SK-N-SH (cell line): Measurements from ENCODE around the gene FAM120C. TPM values are rescaled to one million over a fixed set of nuclear protein-coding genes. Genes with fewer than 3 reads are reported as not detected.

Experiments used
- CTCF ChIA-PET: fragments of 300-600, 350-600 bp; formaldehyde crosslinking; extraction: SDS; loops from one replicate; lab custom pipeline; 2021; lab: Yijun Ruan, JAX
- POLR2A ChIA-PET: fragments of 350-600 bp; sonication (Branson Sonifier 250); formaldehyde crosslinking; extraction: SDS; loops from one replicate; lab custom pipeline; 2020; ENCODE audit warnings: antibody characterized with exemption, inconsistent platforms; lab: Yijun Ruan, JAX
- DNase-seq: peaks from one replicate; pipeline ENCODE4 v3.0.0; 2012
- H2AFZ ChIP-seq: fragments of 200-600 bp; sonication (generic); 2 replicates; pipeline ENCODE4 v1.8.1; 2016; ENCODE audit warnings: antibody characterized with exemption, mild to moderate bottlenecking, low read depth
- H3F3A ChIP-seq: fragments of 200-600 bp; sonication (generic); replicated peaks from 2 replicates; pipeline ENCODE3; 2016; ENCODE audit warnings: antibody characterized with exemption, mild to moderate bottlenecking; ENCODE audit not compliant: insufficient read depth
- H3K27ac ChIP-seq, 2 experiments: fragments of 200-500 bp in 1 of 2; fragments of 200-600 bp in 1 of 2; sonication (Bioruptor generic) in 1 of 2; sonication (generic), shearing (Covaris generic) in 1 of 2; 2 replicates each; pipeline versions ENCODE4 v1.5.1 to v1.6.1; 2014 to 2016; ENCODE audit warnings: low read depth in 2 of 2, inconsistent platforms in 1 of 2, low read length in 1 of 2, mild to moderate bottlenecking in 1 of 2, mixed read lengths in 1 of 2
- H3K27me3 ChIP-seq: fragments of 200-600 bp; sonication (generic), shearing (Covaris generic); 2 replicates; pipeline ENCODE4 v1.6.1; 2016; ENCODE audit warnings: mixed run types; ENCODE audit not compliant: insufficient read depth
- H3K36me3 ChIP-seq, 2 experiments: fragments of 200-500 bp in 1 of 2; fragments of 200-600 bp in 1 of 2; sonication (Bioruptor generic) in 1 of 2; sonication (generic) in 1 of 2; replicated peaks in 1 of 2; 2 replicates each; pipeline versions ENCODE3 to v1.5.1; 2014 to 2016; ENCODE audit warnings: low read length in 1 of 2, mild to moderate bottlenecking in 1 of 2; ENCODE audit not compliant: insufficient read depth in 2 of 2, control insufficient read depth in 1 of 2
- H3K4me1 ChIP-seq, 2 experiments: fragments of 200-500 bp in 1 of 2; fragments of 200-600 bp in 1 of 2; sonication (Bioruptor generic) in 1 of 2; sonication (generic), shearing (Covaris generic) in 1 of 2; 2 replicates each; pipeline versions ENCODE4 v1.5.1 to v1.6.1; 2014 to 2016; ENCODE audit warnings: low read depth in 1 of 2, low read length in 1 of 2, mixed run types in 1 of 2; ENCODE audit not compliant: insufficient read depth in 2 of 2, control insufficient read depth in 1 of 2
- H3K4me2 ChIP-seq: fragments of 200-600 bp; sonication (generic), shearing (Covaris generic); 2 replicates; pipeline ENCODE4 v1.6.1; 2017; ENCODE audit warnings: mixed run types
- H3K4me3 ChIP-seq, 2 experiments: fragments of 200-500 bp in 1 of 2; fragments of 200-600 bp in 1 of 2; sonication (Bioruptor generic) in 1 of 2; sonication (generic), shearing (Covaris generic) in 1 of 2; 2 replicates each; pipeline versions ENCODE4 v1.5.1 to v1.8.1; 2014 to 2016; ENCODE audit warnings: low read depth in 2 of 2, inconsistent platforms in 1 of 2, low read length in 1 of 2, mild to moderate bottlenecking in 1 of 2, mixed read lengths in 1 of 2, moderate library complexity in 1 of 2
- H3K79me2 ChIP-seq: fragments of 200-600 bp; sonication (generic); 2 replicates; pipeline ENCODE4 v1.8.1; 2017; ENCODE audit warnings: mild to moderate bottlenecking; ENCODE audit not compliant: insufficient read depth
- H3K9ac ChIP-seq: fragments of 200-600 bp; sonication (generic); 2 replicates; pipeline ENCODE4 v1.6.1; 2017; ENCODE audit warnings: mixed run types
- H3K9me2 ChIP-seq: fragments of 200-600 bp; sonication (generic); 2 replicates; pipeline ENCODE4 v1.6.1; 2017; ENCODE audit warnings: mixed run types
- H3K9me3 ChIP-seq: fragments of 200-600 bp; sonication (generic); 2 replicates; pipeline ENCODE4 v1.6.1; 2017; ENCODE audit warnings: mixed run types, mild to moderate bottlenecking, moderate library complexity
- H4K20me1 ChIP-seq: fragments of 200-600 bp; sonication (generic); 2 replicates; pipeline ENCODE4 v1.6.1; 2017; ENCODE audit warnings: mild to moderate bottlenecking, mixed run types; ENCODE audit not compliant: insufficient read depth
- CHD2 ChIP-seq: fragments of 150-350 bp; IDR thresholded peaks from 2 replicates; pipeline ENCODE4 v1.6.1; 2018; ENCODE audit warnings: low read length; ENCODE audit not compliant: partially characterized antibody
- ELF1 ChIP-seq: IDR thresholded peaks from 2 replicates; pipeline ENCODE4 v1.4.0; 2012
- FOSL2 ChIP-seq: IDR thresholded peaks from 2 replicates; pipeline ENCODE4 v1.4.0; 2012; ENCODE audit warnings: low read depth, mild to moderate bottlenecking, moderate library complexity, borderline replicate concordance
- FOXJ3 ChIP-seq: sonication (generic); formaldehyde crosslinking; IDR thresholded peaks from 2 replicates; pipeline ENCODE4 v1.5.1; 2020; ENCODE audit warnings: mild to moderate bottlenecking, missing genetic modification reagents
- FOXM1 ChIP-seq: IDR thresholded peaks from 2 replicates; pipeline ENCODE4 v1.4.0; 2012; ENCODE audit warnings: low read depth, mild to moderate bottlenecking
- GABPA ChIP-seq: IDR thresholded peaks from 2 replicates; pipeline ENCODE4 v1.4.0; 2012; ENCODE audit warnings: low read depth, mild to moderate bottlenecking
- JUND ChIP-seq: IDR thresholded peaks from 2 replicates; pipeline ENCODE4 v1.4.0; 2012
- MEF2A ChIP-seq: IDR thresholded peaks from 2 replicates; pipeline ENCODE4 v1.4.0; 2012; ENCODE audit warnings: low read depth, borderline replicate concordance
- MXI1 ChIP-seq: IDR thresholded peaks from 2 replicates; pipeline ENCODE4 v1.6.1; 2012; ENCODE audit warnings: mild to moderate bottlenecking, low read depth, low read length, improper control_type of control experiment
- NRF1 ChIP-seq: IDR thresholded peaks from 2 replicates; pipeline ENCODE4 v1.6.1; 2012; ENCODE audit warnings: low read depth, mild to moderate bottlenecking, low read length
- POLR2AphosphoS5 ChIP-seq: IDR thresholded peaks from 2 replicates; pipeline ENCODE4 v1.6.1; 2012; ENCODE audit warnings: low read depth, low read length
- RAD21 ChIP-seq: IDR thresholded peaks from 2 replicates; pipeline ENCODE4 v1.6.1; 2012; ENCODE audit warnings: mild to moderate bottlenecking, low read length
- RCOR1 ChIP-seq: fragments of 150-350 bp; IDR thresholded peaks from 2 replicates; pipeline ENCODE4 v1.6.1; 2017; ENCODE audit warnings: antibody characterized with exemption, low read length
- RFX5 ChIP-seq: IDR thresholded peaks from 2 replicates; pipeline ENCODE4 v1.6.1; 2012; ENCODE audit warnings: mild to moderate bottlenecking, improper control_type of control experiment, low read length
- RXRA ChIP-seq: IDR thresholded peaks from 2 replicates; pipeline ENCODE4 v1.4.0; 2012; ENCODE audit warnings: low read depth, mild to moderate bottlenecking, borderline replicate concordance
- TAF1 ChIP-seq: IDR thresholded peaks from 2 replicates; pipeline ENCODE4 v1.6.1; 2012; ENCODE audit warnings: low read depth, mild to moderate bottlenecking, low read length, moderate library complexity, borderline replicate concordance
- TEAD4 ChIP-seq: IDR thresholded peaks from 2 replicates; pipeline ENCODE4 v1.4.0; 2012; ENCODE audit warnings: mild to moderate bottlenecking, borderline replicate concordance; ENCODE audit not compliant: insufficient read depth
- USF1 ChIP-seq: IDR thresholded peaks from 2 replicates; pipeline ENCODE4 v1.4.0; 2012; ENCODE audit warnings: low read depth, borderline replicate concordance
- WGBS: methylation state at CpG from one replicate; pipeline ENCODE4 v1.1.6; 2017; ENCODE audit warnings: low lambda C conversion rate; 5-methylcytosine and 5-hydroxymethylcytosine counted together
- polyA plus RNA-seq, 3 experiments: library from polyadenylated mRNA; depleted of rRNA; stranded (reverse); fragments of >200 nt; gene quantifications; 2 replicates each; pipeline ENCODE4 v1.2.3, GENCODE V29; 2012
- TF ChIP-seq, protein P1 (sequence below): fragments of 150-350 bp; IDR thresholded peaks from 2 replicates; pipeline ENCODE4 v1.6.1; 2016; ENCODE audit warnings: mild to moderate bottlenecking, low read depth, low read length
- TF ChIP-seq, protein P2 (sequence below): fragments of 200-600 bp; sonication (generic); IDR thresholded peaks from 2 replicates; pipeline ENCODE4 v1.6.1; 2017; ENCODE audit warnings: antibody characterized with exemption, mild to moderate bottlenecking, moderate library complexity
- TF ChIP-seq, protein P3 (sequence below): fragments of 150-350 bp; IDR thresholded peaks from 2 replicates; pipeline ENCODE4 v1.6.1; 2017; ENCODE audit warnings: antibody characterized with exemption, low read length, low read depth, borderline replicate concordance
- TF ChIP-seq, protein P4 (sequence below): IDR thresholded peaks from 2 replicates; pipeline ENCODE4 v1.4.0; 2012; ENCODE audit warnings: low read depth, borderline replicate concordance

FAM120C gene
- polyA plus RNA-seq, 1 of the 3 experiments (the other 2 are of a cell fraction), result 6.0 TPM

GRCh38 chrX:54044877-54045338, 138.1 kb downstream of the FAM120C start (continued):
- TF ChIP-seq FOXM1, result no peak
- no peak for TF ChIP-seq MXI1
- TF ChIP-seq, protein P1, sequence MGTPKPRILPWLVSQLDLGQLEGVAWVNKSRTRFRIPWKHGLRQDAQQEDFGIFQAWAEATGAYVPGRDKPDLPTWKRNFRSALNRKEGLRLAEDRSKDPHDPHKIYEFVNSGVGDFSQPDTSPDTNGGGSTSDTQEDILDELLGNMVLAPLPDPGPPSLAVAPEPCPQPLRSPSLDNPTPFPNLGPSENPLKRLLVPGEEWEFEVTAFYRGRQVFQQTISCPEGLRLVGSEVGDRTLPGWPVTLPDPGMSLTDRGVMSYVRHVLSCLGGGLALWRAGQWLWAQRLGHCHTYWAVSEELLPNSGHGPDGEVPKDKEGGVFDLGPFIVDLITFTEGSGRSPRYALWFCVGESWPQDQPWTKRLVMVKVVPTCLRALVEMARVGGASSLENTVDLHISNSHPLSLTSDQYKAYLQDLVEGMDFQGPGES, result no peak
- no peak for TF ChIP-seq CHD2

DNA sequence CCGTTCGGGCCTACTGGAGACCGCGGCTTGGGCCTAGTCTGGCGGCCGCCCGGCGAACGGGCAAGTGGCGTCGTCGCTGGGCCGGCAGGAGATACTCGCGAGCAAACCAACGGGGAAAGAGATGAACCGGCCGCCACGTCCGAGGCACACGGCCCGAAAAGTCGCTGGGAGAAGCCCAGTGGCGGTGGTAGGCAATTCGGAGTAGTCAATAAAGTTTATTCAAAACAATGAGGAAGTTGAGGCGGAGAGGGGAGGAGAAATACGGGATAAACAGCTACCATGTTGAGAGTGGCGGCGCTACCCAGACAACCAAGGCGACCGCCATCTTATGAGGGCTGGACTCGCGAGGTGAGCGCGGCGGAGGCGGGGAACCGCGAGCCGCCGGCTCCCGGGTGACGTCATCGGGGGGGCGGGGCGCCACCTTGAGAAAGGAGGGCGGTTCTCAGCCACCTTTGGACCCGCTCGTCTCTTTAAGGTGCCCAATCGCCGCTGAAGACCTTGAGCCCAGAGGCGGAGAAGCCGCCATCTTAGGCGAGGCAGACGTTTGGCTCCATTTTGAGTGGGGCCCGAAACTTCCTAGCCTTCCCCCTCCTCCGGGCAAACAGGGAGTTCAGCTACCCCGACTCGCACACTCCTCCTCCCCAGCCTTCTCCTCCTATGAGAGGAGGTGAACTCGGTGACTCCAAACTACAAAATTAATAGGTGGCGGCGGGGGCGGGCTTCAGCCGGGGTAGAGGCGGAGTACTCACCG, 138.8 kb downstream of the FAM120C start, which contains the start of gene PHF8:
TSS of gene PHF8 (minus strand) at position 348 of the 751 bp plus-strand sequence. CDS start 1,745 bp downstream, outside the sequence.
- CTCF ChIA-PET, result interaction anchor here (0.7 to 1.7 kb wide), 4 partner anchors 11 to 396 kb away, joined by 3 to 7 read pairs (median 3); partner anchors contain the start of gene TSR2
- Histone ChIP-seq H3K4me3 (peak within 1 kb of the TSS; percentile 66 to 73), H3K27me3 (peaks cover 6% of the 10 kb centered on the region; the same call in 1 of the 2 replicates), H3K9me2 (no peaks in the 10 kb centered on the region), H3K4me1 (peaks cover 0 to 8% of the 10 kb centered on the region in 2 experiments; a peak in 1 of 4 replicates), H3K9me3 (no peaks in the 10 kb centered on the region), H3K36me3 (peaks cover 4 to 7% of the 10 kb centered on the region in 2 experiments), H3F3A (peaks cover 10% of the 10 kb centered on the region), H3K79me2 (peaks cover 13% of the 10 kb centered on the region; the same call in 1 of the 2 replicates), H3K9ac (peak within 1 kb of the TSS; percentile 89), H2AFZ (peak within 1 kb of the TSS; percentile 86), H4K20me1 (no peaks in the 10 kb centered on the region), H3K27ac (peak within 1 kb of the TSS; percentile 91), H3K4me2 (peak within 1 kb of the TSS; percentile 88)
- DNase-seq, result peak; percentile 84
- POLR2A ChIA-PET, result interaction anchor here (1.0 to 2.3 kb wide), 4 partner anchors 139 to 396 kb away, joined by 3 to 10 read pairs (median 5); partner anchors contain the start of genes FAM120C, TSR2 and WNK3
- WGBS, result 25% methylated on average over 45 of the region's 66 CpGs
- TF ChIP-seq MXI1, result 0 out of 2 replicates have a peak, but pooled peaks have one; percentile 10
- TF ChIP-seq MEF2A, result no peak
- TF ChIP-seq, protein P2, sequence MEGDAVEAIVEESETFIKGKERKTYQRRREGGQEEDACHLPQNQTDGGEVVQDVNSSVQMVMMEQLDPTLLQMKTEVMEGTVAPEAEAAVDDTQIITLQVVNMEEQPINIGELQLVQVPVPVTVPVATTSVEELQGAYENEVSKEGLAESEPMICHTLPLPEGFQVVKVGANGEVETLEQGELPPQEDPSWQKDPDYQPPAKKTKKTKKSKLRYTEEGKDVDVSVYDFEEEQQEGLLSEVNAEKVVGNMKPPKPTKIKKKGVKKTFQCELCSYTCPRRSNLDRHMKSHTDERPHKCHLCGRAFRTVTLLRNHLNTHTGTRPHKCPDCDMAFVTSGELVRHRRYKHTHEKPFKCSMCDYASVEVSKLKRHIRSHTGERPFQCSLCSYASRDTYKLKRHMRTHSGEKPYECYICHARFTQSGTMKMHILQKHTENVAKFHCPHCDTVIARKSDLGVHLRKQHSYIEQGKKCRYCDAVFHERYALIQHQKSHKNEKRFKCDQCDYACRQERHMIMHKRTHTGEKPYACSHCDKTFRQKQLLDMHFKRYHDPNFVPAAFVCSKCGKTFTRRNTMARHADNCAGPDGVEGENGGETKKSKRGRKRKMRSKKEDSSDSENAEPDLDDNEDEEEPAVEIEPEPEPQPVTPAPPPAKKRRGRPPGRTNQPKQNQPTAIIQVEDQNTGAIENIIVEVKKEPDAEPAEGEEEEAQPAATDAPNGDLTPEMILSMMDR, result no peak
- TF ChIP-seq CHD2, result peak; percentile 96
- no peak for TF ChIP-seq RAD21
- TF ChIP-seq TAF1, result no peak; the same call in none of the 2 replicates
- no peak for TF ChIP-seq NRF1
- TF ChIP-seq, protein P3, sequence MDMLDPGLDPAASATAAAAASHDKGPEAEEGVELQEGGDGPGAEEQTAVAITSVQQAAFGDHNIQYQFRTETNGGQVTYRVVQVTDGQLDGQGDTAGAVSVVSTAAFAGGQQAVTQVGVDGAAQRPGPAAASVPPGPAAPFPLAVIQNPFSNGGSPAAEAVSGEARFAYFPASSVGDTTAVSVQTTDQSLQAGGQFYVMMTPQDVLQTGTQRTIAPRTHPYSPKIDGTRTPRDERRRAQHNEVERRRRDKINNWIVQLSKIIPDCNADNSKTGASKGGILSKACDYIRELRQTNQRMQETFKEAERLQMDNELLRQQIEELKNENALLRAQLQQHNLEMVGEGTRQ, result no peak
- no peak for TF ChIP-seq RCOR1
- TF ChIP-seq GABPA, result peak; percentile 27; the same call in 1 of the 2 replicates
- TF ChIP-seq, protein P4, sequence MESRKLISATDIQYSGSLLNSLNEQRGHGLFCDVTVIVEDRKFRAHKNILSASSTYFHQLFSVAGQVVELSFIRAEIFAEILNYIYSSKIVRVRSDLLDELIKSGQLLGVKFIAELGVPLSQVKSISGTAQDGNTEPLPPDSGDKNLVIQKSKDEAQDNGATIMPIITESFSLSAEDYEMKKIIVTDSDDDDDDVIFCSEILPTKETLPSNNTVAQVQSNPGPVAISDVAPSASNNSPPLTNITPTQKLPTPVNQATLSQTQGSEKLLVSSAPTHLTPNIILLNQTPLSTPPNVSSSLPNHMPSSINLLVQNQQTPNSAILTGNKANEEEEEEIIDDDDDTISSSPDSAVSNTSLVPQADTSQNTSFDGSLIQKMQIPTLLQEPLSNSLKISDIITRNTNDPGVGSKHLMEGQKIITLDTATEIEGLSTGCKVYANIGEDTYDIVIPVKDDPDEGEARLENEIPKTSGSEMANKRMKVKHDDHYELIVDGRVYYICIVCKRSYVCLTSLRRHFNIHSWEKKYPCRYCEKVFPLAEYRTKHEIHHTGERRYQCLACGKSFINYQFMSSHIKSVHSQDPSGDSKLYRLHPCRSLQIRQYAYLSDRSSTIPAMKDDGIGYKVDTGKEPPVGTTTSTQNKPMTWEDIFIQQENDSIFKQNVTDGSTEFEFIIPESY, result peak; percentile 81
- no peak for TF ChIP-seq FOXJ3 (CRISPR knock-in tag)
- TF ChIP-seq, protein P1, result no peak
- no peak for TF ChIP-seq RFX5
- TF ChIP-seq FOSL2, result no peak
- TF ChIP-seq POLR2AphosphoS5, result peak; percentile 41; the same call in 1 of the 2 replicates
- TF ChIP-seq RXRA, result no peak
- no peak for TF ChIP-seq JUND
- TF ChIP-seq ELF1, result peak; percentile 89
- TF ChIP-seq USF1, result no peak
- peak; percentile 71 for TF ChIP-seq TEAD4
